SH-SY5Y (cell line): ENCODE measurements around the gene PIGN.

ENCODE experiments used
- GATA2 ChIP-seq: IDR thresholded peaks from 2 replicates; pipeline ENCODE4 v1.6.1; 2011; ENCODE audit warnings: mild to moderate bottlenecking, low read depth, low read length
- GATA3 ChIP-seq: IDR thresholded peaks from 2 replicates; pipeline ENCODE4 v1.6.1; 2011; ENCODE audit warnings: low read depth, mild to moderate bottlenecking, low read length, moderate library complexity

- TF ChIP-seq GATA3 = no peak
- no peak for TF ChIP-seq GATA2
Observed at GRCh38 chr18:62064361-62064760, 122.5 kb downstream of the PIGN start.
